ENCODE data around the gene SH2D3C.
A peak's percentile ranks its signal among the peaks of the same experiment; 100 is the strongest.

SH2D3C gene

DNA sequence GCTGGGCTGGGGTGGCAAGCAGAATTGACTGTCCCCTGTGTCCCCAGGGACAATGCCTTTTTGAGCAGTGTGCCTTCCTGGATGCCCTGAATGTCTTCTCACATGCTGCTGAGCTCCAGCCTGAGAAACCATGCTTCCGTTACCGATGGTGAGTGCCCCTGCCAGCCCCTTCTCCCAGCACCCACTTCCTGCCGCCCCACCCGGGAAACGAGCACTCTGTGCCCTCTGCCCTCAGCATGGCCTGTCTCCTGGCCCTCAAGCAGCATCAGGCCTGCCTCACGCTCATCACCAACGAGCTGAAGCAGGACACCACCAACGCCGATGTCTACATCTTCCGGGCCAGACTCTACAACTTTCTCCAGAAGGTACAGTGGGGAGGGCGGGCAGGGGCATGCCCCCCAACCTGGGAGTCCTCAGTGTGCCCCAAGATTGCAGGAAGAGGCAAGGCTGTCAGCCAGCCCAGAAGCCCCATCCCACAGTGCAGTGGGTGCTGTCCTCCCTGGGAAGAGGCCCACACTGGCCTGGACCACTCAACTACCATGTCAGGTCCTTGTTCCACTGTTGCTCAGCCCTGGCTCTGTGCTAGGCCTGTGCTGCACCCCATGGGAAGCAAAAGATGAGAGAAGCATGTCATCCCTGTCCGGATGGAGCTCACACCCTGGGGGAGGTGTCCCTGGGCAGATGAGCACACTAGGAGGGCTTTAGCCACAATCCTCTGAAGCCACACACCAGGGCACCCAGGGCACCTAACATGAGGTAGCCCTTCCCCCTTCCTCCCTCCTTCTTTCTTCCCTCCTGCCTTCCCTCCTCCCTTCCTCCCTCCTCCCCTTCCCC lies 58.2 kb downstream of the SH2D3C start:
- TF ChIP-seq, protein P1, sequence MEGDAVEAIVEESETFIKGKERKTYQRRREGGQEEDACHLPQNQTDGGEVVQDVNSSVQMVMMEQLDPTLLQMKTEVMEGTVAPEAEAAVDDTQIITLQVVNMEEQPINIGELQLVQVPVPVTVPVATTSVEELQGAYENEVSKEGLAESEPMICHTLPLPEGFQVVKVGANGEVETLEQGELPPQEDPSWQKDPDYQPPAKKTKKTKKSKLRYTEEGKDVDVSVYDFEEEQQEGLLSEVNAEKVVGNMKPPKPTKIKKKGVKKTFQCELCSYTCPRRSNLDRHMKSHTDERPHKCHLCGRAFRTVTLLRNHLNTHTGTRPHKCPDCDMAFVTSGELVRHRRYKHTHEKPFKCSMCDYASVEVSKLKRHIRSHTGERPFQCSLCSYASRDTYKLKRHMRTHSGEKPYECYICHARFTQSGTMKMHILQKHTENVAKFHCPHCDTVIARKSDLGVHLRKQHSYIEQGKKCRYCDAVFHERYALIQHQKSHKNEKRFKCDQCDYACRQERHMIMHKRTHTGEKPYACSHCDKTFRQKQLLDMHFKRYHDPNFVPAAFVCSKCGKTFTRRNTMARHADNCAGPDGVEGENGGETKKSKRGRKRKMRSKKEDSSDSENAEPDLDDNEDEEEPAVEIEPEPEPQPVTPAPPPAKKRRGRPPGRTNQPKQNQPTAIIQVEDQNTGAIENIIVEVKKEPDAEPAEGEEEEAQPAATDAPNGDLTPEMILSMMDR (IDR thresholded peaks at IDR 0.05; ENCODE audit: unreplicated experiment in 3 of 3) = no peak
- Mint-ChIP-seq H3K9me3 (no peaks in the 10 kb centered on the region), H3K27ac (no peak overlapping the region), H3K4me1 (peaks cover 6% of the 10 kb centered on the region), H3K36me3 (ENCODE audit: low read depth) (no peaks in the 10 kb centered on the region), H3K27me3 (ENCODE audit: low read depth) (peaks cover 8% of the 10 kb centered on the region), H3K4me3 (no peak overlapping the region)

DNA sequence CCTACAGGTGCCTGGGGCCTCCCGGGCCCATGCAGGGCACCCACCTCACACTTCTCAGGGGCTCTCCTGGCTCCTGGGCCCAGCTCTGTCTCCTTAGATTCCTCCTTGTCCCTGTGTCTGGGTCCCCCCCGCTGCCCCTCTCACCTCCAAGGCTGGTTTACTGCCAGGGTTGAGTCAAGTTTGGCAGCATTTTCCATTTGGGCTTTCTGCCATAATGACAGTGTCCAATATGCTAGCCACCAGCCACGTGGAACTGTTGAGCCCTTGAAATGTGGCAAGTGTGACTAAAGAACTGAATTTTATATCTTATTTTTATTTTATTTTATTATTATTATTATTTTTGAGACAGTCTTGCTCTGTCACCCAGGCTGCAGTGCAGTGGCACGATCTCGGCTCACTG lies 60.7 kb downstream of the SH2D3C start:
- Mint-ChIP-seq H3K4me1 (peaks cover 6% of the 10 kb centered on the region), H3K27ac (peak overlapping the region in 1 of 3 experiments; percentile 31)

GRCh38 chr9:127716412-127716811 lies 62.1 kb downstream of the SH2D3C start:
- Mint-ChIP-seq H3K4me3 (peak overlapping the region; percentile 91 to 93 (median 92)), H3K4me1 (peaks cover 9% of the 10 kb centered on the region), H3K36me3 (ENCODE audit: low read depth) (no peaks in the 10 kb centered on the region), H3K9me3 (no peaks in the 10 kb centered on the region), H3K27me3 (ENCODE audit: low read depth) (peaks cover 8% of the 10 kb centered on the region), H3K27ac (peak overlapping the region; percentile 87 to 92 (median 91))
- TF ChIP-seq, protein P1 (IDR thresholded peaks at IDR 0.05; ENCODE audit: unreplicated experiment in 3 of 3) = no peak

More for the DNA sequence above, 60.7 kb downstream of the SH2D3C start:
- Mint-ChIP-seq H3K27me3 (ENCODE audit: low read depth) (peaks cover 8% of the 10 kb centered on the region), H3K4me3 (peak overlapping the region; percentile 50 to 61 (median 56)), H3K9me3 (no peaks in the 10 kb centered on the region), H3K36me3 (ENCODE audit: low read depth) (no peaks in the 10 kb centered on the region)
- TF ChIP-seq, protein P1 (IDR thresholded peaks at IDR 0.05; ENCODE audit: unreplicated experiment in 3 of 3) = no peak

GRCh38 chr9:127715470-127716337 lies 62.8 kb downstream of the SH2D3C start, which contains the start of the genes PTRH1 and TTC16:
TSS of gene PTRH1 (minus strand) at chr9:127715663. CDS start at chr9:127715639, 24 bp downstream.
TSS of gene TTC16 (plus strand) at chr9:127716079. CDS start at chr9:127716146, 67 bp downstream.
- no peaks in the 10 kb centered on the region for H3K36me3 Mint-ChIP-seq (ENCODE audit: low read depth)
- H3K9me3 Mint-ChIP-seq = no peaks in the 10 kb centered on the region
- TF ChIP-seq, protein P1 (IDR thresholded peaks at IDR 0.05; ENCODE audit: unreplicated experiment in 3 of 3) = no peak
- peak within 1 kb of the TSS; percentile 87 to 92 (median 91) for H3K27ac Mint-ChIP-seq
- peaks cover 1% of the 10 kb centered on the region for H3K27me3 Mint-ChIP-seq (ENCODE audit: low read depth)
- H3K4me3 Mint-ChIP-seq = peak within 1 kb of the TSS; percentile 91 to 93 (median 92)
- H3K4me1 Mint-ChIP-seq = peaks cover 15% of the 10 kb centered on the region

- TF ChIP-seq, protein P1 (IDR thresholded peaks at IDR 0.05; ENCODE audit: unreplicated experiment in 3 of 3) = no peak
- Mint-ChIP-seq H3K27me3 (ENCODE audit: low read depth) (no peaks in the 10 kb centered on the region), H3K27ac (peak overlapping the region in 1 of 3 experiments; percentile 87), H3K4me3 (peak overlapping the region; percentile 91 to 93 (median 92)), H3K4me1 (peaks cover 20% of the 10 kb centered on the region), H3K9me3 (no peaks in the 10 kb centered on the region), H3K36me3 (ENCODE audit: low read depth) (no peaks in the 10 kb centered on the region)
Observed at GRCh38 chr9:127714951-127715469, 63.5 kb downstream of the SH2D3C start.
